ENCODE data around the gene GOLGA6C.
"Not testable (repeated sequence)": the region's sequence is repeated elsewhere in the genome, so short reads cannot be mapped to it uniquely, and the experiment has no call there.

The GOLGA6C gene

DNA sequence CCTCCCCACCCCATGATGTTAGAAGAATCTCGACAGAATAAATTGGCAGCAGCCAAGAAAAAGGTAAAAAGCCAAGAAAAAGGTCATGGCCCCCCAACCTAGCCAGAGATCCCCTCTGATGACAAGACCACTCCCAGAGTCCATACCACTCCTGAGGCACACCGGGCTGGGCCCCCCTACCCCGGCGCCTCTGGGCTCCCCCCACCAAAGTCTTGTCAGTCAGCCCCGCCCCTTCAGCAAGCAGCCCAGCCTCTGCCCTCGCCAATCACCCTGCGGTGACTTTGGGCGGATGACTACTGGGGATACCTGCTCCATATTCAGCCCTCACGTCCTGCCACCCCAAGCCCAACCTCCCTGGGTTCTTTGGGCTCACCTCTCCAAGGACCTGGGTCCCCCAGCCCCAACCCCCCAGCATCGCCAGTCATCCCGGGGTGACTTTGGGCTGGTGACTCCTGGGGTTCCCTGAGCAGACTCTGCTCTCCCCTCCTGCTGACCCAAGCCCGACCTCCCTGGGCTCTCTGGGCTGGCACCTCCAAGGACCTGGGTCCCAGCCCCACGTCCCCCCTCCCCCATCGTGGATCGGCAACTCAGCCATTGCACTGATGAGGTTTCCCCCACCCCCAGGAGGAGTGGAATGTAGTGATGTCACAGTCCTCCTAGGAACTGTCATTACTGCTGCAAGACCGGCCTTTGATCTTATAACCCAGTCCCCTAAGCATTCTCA lies 648 bp downstream of the GOLGA6C start:
- not testable (repeated sequence) for DNase-seq

DNA sequence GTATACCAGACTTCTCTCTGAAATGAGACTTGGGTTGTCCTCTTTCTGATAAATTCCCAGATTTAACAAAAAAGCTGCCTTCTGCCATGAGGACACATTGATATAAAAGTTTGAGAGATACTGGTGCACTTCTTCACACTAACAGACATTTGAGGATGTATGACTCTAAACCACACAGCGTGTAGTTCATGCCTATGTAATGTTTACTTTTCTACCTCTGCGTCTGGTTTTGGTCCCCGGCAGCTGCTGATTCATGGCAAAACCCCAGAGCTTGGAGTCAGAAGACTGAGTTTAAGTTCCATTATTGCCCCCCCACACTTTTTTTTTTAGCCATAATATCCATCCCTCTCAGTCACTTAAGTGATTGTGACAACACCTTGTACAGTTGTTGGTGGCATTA lies 1.7 kb downstream of the GOLGA6C start:
- DNase-seq: not testable (repeated sequence)

DNA sequence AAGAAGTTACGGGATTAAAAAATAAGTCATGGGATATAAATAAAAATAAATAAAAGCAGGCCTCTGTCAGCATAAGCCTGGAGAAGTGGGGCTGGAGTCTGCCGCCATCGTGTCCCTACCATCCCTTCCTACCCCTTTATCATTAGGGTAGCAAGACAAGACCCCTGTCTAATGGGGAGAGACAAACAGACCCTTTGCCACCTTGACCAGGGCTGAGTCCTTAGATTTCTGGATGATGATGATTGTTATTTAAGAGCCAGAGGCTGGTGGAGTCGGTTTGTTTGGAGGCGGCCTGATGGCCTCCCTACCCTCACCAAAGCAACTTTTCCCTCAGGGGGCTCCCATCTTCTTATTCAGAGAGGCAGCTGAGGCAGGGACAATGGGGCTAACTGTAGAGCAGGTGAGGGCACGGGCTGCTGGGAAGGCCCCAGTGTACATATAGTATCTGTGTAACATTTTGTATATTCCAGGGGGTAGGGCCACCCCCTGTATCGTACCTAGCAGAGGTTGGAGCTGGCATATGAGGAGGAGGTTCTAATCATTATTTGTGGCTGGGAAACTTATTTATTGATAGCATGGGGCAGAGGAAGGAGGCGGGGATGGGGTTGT lies 15.7 kb downstream of the GOLGA6C start:
- not testable (repeated sequence) for DNase-seq

DNA sequence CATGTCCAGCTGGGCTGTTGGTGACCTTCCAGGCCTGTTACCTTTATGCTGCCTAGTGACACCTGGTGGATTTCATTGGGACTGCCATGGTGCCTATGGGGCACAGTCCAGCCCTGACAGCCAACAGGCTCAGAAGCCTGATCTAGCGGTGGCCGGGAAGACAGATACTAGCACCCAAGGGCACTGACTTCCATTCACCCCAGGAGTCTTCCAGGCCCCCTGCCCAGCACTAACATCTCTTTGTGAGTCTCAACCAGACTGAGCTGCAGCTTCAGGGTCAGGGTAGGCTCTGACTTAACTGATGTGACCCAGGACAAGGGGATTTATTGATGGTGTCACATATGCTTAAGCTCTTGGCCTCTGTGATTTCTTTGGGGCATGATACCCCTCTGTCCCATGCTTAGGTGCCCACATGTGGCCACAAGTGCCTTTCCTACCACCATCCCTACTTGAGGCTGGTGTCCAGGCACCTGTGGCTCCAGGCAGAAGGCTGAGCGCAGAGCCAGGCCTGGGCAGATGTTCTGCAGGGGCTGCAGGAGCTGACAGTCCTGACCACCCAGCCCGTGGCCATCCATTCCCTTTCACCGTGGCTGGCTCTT lies 16.5 kb downstream of the GOLGA6C start:
- not testable (repeated sequence) for DNase-seq

DNA sequence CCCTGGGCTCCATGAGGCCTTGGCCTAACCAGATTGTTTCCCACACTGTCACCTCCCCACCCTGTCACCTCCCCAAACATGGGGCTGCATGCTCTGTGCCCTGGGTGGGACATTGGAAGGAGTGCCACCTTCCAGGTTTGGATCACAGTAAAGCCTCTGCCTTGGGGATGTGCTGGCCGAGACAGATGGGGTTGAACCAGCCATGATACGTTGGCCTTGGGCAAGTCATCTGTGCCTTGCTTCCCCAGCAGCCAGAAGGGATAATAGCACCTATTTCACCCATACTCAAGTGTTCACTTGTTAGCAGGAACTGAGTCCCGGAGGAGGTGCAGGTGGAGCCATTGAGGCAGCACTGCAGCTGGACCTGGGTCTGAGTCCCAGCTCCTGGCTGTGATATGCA lies 17.5 kb downstream of the GOLGA6C start:
- not testable (repeated sequence) for DNase-seq

DNA sequence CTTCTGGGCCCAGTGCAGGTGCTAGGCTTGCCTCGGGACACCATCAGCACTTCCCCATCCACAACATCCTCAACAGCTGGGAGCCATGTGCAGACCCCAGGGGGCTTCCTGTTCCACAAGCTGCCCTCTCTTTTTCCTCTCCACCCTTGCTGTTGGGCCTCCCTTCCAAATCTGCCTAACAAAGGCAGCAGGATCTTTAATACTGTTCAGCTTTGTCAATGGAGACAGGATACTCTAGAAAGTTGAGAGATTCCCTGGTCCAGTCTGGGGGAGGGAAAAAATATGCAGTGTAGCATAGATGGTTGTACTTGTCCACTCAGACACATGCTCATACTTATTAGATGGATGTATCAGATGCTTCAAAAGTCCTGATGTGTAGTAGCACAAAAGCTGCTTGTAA lies 20.4 kb downstream of the GOLGA6C start:
- DNase-seq: not testable (repeated sequence)

DNA sequence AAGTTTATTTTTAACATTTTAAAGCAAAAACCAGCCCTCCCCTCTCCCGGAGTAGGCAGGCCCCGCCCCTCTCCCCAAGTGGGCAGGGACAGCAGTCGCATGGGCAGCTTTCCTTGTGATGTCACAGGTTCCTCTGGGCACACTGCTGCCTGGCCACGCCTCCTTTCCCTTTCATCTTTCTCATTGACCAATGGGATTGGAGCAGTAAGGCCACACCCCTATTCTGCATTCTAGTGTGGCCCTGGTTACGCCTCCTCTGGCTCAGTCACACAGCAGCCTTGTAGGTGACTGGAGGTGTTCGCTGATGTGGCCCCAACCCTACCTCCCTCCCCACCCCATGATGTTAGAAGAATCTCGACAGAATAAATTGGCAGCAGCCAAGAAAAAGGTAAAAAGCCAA lies 24.4 kb downstream of the GOLGA6C start, which contains the start of gene GOLGA6D:
Gene GOLGA6D, plus strand, starts transcription at position 264 of the 400 bp plus-strand sequence. Its CDS starts 41 bp downstream, at position 305.
- DNase-seq: not testable (repeated sequence)

DNA sequence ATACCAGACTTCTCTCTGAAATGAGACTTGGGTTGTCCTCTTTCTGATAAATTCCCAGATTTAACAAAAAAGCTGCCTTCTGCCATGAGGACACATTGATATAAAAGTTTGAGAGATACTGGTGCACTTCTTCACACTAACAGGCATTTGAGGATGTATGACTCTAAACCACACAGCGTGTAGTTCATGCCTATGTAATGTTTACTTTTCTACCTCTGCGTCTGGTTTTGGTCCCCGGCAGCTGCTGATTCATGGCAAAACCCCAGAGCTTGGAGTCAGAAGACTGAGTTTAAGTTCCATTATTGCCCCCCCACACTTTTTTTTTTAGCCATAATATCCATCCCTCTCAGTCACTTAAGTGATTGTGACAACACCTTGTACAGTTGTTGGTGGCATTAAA lies 26.0 kb downstream of the GOLGA6C start:
- not testable (repeated sequence) for DNase-seq

DNA sequence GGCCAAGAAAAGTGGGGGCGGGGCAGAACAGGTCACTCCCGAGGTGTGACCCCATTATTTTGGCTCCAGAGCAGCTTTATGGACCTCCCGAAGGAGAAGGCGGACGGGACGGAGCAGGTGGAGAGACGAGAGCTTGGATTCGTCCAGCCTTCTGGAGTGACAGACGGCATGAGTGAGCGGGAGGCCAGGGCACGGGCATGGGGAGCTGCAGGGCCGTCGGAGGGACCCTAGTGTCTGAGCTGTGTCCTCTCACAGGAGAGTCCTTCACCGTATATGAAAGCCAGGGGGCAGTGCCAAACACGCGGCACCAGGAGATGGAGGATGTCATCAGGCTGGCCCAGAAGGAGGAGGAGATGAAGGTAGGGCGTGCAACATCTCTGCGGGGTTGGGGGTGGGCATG lies 35.5 kb downstream of the GOLGA6C start:
- DNase-seq: not testable (repeated sequence)

DNA sequence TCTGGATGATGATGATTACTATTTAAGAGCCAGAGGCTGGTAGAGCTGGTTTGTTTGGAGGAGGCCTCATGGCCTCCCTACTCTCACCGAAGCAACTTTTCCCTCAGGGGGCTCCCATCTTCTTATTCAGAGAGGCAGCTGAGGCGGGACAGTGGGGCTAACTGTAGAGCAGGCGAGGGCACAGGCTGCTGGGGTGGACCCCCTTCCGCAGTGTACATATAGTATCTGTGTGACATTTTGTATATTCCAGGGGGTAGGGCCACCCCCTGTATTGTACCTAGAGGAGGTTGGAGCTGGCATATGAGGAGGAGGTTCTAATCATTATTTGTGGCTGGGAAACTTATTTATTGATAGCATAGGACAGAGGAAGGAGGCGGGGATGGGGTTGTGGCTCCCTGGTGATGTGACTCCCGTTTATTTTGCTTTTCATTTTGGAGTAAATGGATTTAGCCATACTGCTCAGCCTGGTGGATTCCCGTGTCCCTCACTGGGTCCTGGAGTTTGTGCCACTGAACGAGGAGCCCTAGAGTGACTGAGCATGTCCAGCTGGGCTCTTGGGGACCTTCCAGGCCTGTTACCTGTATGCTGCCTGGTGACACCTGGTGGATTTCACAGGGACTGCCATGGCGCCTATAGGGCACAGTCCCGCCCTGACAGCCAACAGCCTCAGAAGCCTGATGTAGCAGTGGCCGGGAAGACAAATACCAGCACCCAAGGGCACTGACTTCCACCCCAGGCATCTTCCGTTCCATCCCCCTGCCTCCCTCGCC lies 40.6 kb downstream of the GOLGA6C start:
- not testable (repeated sequence) for DNase-seq

DNA sequence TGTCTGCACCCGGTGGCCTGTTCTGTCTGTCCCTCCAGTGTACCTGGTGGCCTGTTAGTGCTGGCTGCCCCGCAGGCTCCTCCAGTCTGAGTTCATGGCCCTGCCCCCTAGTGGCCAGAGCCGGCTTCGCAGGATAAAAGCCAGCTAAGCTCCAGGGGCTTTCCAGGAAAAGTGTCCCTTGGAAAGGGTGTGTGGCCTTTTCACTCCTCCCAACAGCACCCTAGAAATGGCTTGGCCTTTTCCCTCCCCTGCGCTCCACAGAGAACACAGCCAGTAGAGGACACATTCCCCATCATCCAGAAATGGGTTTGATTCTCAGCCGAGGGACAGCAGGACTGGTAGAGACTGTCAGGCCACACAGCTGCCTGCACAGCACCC lies 41.2 kb downstream of the GOLGA6C start:
- not testable (repeated sequence) for DNase-seq

DNA sequence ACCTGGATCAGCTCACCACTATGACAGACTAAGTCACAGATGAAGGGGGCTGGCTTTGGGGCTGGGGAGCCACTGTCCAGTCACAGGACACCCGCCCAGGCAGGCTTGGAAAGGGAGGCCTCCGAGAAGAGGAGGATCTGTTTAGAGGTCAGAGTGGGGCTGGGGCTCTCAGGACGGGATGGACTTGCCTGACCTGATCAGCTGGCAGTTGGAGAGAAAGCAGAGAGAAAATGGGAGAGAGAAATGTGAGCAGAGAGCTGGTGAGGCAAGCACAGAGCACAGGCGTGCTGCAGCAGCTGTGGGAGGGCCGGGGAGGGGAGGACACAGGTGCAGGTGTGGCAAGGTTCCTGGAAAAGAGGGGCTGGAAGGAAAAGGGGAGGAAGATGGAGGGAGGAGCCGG lies 41.9 kb downstream of the GOLGA6C start:
- not testable (repeated sequence) for DNase-seq

DNA sequence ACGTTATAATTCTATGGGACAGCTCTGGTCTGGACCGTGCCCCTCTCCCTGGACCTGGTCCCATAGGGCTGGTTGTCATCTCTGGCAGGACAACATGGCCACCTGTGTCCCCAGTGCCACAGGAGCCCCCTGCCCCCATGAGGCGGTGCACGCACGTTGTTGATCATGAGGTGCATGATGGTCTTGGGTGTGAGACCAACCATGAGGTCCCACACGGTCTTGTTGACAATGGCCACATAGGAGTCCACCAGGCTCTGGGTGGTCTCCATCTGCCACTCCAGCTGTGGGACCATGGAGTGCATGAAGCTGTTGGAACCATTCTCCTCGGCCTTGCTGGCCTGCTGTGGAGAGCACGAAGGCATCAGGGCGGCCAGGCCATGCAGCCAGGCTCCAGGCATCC lies 44.2 kb downstream of the GOLGA6C start:
- DNase-seq: no peak

DNA sequence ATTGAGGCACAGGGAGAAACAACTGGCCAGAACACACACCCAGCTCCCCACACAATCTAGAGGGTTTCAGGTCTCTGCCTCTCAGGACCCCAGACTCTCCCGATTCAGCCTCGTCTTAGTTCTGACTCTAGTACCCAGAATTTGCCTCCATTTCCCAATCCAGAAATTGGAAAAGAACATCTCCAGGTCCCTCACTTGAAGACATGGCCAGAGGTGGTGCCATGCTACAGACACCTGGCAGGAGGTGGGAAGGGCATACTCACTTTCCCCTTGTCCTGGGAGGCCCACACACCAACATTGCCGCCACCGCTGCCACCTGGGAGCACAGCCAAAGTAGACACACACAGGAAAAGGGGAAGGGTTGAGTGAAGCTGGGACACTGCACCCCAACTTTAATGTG lies 44.6 kb downstream of the GOLGA6C start:
- DNase-seq: not testable (repeated sequence)

DNA sequence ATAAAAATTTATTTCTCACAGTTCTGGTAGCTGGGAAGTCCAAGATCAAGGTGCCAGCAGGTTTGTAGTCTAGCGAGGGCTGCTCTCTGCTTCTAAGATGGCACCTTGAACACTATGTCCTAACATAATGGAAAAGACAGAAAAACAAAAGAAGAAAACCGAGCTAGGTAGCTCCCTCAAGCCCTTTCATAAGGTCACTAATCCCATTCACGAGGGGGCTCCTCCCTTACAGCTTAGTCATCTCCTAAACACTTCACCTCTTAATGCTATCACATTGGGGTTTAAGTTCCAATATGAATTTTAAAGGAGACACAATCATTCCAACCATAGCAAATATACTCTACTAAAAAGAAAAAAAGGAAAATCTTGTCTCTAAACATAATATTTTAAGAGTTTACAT lies 48.1 kb downstream of the GOLGA6C start:
- no peak for DNase-seq

DNA sequence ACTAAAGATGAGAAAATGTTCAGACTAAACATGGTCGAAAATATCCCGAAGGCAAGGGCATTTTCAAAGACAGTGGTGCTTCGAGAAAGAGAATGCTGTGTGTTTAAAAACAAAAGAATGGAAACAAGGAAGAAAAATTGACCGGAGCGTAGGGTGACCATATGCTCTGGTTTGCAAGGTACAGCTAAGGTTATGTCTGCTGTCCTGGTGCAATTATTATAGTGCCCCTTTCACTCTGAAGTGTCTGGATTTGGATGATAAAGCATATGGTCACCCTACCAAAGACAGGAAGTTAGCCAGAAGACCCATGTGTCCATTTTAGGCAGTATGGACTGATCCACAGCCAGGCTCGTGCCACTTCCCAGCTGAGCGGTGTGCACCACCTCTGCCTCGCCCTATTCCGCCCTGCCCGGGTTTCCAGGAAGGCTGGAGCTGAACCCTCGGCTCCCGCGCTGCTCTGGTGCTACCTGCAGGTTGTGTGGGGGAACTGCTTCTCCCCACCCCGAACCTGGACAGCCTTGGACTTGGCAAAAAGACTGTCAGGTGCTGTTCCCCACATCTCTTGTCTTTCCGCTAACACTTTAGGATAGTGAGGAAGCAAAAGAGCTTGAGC lies 49.8 kb downstream of the GOLGA6C start:
- DNase-seq: no peak

DNA sequence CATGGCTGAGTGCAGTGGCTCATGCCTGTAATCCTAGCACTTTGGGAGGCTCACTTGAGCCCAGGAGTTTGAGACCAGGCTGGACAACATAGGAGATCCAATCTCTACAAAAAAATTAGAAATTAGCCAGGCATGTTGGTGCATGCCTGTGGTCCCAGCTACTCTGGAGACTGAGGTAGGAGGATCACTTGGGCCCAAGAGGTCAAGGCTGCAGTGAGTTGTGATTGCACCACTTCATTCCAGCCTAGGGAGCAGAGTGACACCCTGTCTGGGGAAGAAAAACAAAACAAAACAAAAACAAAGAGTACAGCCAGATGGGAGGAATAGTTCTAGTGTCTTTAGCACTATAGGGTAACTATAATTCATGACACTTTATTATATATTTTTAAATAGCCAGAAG lies 51.6 kb downstream of the GOLGA6C start:
- no peak for DNase-seq

DNA sequence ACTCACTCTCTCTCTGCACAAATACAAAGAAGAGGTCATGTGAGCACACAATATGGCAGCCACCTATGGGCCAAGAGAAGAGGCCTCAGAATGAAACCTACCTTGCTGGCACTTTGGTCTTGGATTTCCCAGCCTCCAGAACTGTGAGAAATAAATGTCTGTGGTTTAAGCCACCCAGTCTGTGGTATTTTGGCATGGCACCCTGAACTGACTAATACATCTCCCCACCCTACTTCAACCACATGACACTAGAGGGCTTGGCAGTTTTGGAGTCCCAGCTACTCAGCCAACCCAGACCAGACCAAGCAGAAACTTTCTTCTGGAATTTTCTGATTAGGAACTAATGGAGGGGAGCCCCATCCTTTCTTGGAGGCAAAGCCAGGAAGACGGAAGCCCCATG lies 54.4 kb downstream of the GOLGA6C start:
- not testable (repeated sequence) for DNase-seq

DNA sequence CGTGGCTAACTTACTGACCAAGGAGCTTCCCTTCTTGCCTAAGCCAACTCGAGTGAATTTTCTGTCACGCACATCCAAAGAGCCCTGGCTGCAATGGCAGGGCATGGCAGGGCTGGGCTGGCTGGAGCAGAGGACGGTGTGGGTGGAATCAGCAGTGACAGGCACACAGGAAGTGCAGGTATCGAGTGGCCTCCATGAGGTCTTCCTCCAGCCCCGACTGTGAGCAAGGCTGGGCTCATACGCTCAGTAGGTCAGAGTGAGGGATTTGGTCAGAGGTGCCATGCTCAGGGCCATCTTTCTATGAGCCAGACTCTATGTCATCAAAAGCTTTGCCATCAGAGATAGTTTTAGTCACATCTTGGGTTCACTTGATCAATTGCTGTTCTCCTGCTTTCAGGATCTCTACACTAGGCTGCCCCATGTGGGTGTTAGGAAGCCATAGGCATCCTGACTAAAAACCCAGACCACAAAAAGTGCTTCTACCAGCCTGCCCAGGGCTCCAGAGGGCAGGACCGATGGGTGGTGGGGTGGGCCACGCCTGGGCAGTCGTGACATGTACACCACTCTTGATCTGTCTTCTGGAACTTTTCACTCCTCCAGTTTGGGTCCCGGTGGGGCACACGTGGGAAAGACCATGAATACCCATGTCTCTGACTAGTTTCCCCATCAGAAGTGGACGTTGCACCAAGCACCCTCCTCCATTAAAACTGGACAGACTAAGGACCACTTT lies 55.1 kb downstream of the GOLGA6C start:
- DNase-seq: no peak

DNA sequence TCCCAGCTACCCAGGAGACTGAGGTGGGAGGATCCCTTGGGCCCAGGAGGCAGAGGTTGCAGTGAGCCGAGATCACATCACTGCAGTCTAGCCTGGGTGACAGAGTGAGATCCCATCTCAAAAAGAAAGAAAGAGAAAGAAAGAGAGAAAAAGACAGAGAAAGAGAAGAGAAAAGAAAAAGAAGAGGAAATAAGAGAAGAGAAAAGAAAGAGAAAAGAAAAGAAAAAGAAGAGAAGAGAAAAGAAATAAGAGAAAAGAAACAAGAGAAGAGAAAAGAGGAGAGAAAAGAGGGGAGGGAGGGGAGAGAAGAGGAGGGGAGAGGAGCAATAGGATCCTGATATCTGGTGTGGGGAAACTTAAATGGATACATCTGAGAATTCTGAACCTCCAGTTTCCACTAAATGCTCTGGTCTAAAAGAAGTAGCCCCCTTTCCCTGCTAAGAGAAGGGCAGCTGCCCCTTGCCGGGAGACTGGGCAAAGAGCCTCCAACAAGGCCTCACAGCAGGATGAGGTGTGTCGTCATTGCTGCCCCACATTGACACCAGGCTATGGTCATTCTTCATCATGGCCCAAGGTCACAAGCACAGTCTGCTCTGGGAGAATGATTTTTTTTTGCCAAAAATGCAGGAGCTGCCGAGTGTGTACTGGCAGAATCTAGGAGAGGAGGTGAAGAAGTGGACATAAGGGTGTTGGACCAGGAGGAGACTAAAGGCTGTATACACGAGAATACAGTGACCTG lies 56.6 kb downstream of the GOLGA6C start:
- no peak for DNase-seq

DNA sequence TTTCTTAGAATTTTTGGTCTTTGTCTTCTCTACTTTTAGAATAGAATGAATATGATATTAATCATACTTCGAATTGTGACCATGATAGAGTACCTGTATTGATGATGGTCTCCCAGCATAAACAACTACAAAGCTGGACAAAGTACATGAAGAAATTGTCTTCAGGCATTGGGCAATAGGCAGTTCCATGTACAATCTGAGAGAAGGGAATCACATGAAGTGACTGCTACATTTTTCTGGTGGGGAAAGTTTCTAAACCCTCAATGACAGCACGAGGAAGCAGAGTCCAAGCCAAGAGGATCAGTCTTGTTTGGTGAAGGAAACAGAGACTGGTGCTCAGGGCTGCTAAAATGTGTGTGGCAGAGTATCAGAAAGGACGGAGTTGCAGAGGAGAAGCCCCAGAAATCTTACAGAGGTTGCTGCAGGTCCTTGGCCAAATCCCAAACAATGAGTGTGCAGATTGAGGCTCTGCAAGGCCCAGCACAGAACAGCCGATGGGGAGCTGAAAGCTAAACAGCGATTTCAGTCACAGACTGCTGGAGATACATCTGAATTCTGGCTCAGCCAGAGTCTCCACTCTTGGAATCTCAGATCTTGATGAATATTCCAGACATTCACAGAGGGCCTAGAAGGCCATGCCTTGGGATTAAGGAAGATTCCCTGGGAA lies 61.2 kb downstream of the GOLGA6C start:
- not testable (repeated sequence) for DNase-seq

Data from NCI-H1105 treated with DMSO at 0.1 percent for 48 hours (cell line).